ENCODE measurements around the gene SCO2. TPM values are rescaled to one million over a fixed set of nuclear protein-coding genes. Genes with fewer than 3 reads are reported as not detected.

Gene SCO2
- total RNA-seq, 3 donors from 2014 or later (not counting 1 experiment from before 2014, with no cell fraction given) = 2.8 to 13.5 (median 8.4) TPM

DNA sequence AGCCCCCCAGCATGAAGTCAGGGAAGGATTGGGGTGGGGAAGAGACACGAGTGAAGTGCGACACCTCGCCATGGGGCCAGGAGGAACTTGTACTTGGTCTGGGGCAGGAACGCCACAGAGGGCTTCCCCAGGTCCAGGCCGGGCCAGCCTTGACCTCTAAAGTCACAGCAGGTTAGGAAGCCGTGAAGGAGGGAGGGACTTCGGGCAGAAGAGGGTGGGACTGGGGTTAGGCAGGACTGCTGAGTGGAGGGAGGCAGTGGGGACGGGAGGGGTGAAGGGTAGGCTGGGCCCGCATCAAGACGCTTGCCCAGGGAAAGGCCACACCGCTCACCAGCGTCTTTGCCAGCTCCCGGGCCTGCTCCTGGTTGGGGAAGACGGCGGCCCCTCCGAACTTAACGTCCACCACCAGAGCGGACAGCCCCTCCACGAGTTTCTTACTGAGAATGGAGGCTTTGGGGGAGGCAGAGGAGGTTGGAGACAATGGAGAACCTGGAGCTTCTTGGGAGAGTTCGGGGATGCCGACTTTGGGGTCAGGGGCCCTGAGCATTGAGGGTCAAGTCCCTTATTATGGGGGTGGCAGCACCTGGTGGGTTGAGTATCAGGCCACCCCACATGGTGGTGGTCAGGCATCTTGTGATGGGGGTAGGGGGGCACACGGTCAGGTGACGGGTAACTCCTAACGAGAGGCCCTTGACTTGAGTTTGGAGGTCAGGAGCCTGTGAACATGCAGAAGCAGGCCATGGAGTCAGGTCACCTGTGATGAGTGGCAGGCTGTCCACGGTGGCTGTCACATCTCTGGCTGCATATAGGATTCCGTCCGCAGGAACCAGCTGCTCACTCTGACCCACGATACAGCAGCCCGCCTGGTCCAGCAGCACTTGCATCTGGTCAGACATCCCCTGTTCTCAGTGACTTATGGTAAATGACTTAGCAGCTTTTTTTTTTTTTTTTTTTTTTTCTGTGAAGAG lies 1.7 kb upstream of the SCO2 start:
- ATAC-seq = peak in 1 of 3 donors; percentile 3
- H3K36me3 Mint-ChIP-seq = no peaks in the 10 kb centered on the region
- H3K9me3 ChIP-seq (ENCODE audit: control insufficient read depth, insufficient read depth, low read length) = no peaks in the 10 kb centered on the region
- no peaks in the 10 kb centered on the region for H3K27me3 ChIP-seq (ENCODE audit: control insufficient read depth, insufficient read depth, low read length)
- peak overlapping the region; percentile 84 to 91 for H3K27ac Mint-ChIP-seq
- peak overlapping the region; percentile 83 for H3K4me3 Mint-ChIP-seq
- 30% methylated on average over 29 of the region's 29 CpGs for WGBS (ENCODE audit: insufficient coverage)
- H3K4me1 Mint-ChIP-seq = peaks cover 26 to 41% of the 10 kb centered on the region in 2 donors
- H3K27me3 Mint-ChIP-seq (ENCODE audit: low read depth in 2 of 2) = peaks cover 0 to 6% of the 10 kb centered on the region in 2 donors
- peak overlapping the region; percentile 76 for H3K4me3 ChIP-seq (ENCODE audit: low read length)
- intact Hi-C loops (cut with micrococcal nuclease) = loop anchor here (5.0 kb wide), 1 partner anchor 35 kb away; the partner anchor contains the start of gene SYCE3
- no peaks in the 10 kb centered on the region for H3K9me3 Mint-ChIP-seq
- peaks cover 15% of the 10 kb centered on the region for H3K36me3 ChIP-seq (ENCODE audit: control insufficient read depth, insufficient read depth, low read length)
- peaks cover 65% of the 10 kb centered on the region for H3K4me1 ChIP-seq (ENCODE audit: control insufficient read depth, insufficient read depth, low read length)
- TF ChIP-seq, protein P1, sequence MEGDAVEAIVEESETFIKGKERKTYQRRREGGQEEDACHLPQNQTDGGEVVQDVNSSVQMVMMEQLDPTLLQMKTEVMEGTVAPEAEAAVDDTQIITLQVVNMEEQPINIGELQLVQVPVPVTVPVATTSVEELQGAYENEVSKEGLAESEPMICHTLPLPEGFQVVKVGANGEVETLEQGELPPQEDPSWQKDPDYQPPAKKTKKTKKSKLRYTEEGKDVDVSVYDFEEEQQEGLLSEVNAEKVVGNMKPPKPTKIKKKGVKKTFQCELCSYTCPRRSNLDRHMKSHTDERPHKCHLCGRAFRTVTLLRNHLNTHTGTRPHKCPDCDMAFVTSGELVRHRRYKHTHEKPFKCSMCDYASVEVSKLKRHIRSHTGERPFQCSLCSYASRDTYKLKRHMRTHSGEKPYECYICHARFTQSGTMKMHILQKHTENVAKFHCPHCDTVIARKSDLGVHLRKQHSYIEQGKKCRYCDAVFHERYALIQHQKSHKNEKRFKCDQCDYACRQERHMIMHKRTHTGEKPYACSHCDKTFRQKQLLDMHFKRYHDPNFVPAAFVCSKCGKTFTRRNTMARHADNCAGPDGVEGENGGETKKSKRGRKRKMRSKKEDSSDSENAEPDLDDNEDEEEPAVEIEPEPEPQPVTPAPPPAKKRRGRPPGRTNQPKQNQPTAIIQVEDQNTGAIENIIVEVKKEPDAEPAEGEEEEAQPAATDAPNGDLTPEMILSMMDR (IDR thresholded peaks at IDR 0.05) = no peak
- DNase-seq = peak in 1 of 2 donors; percentile 58
- H3K27ac ChIP-seq (ENCODE audit: low read length) = peak overlapping the region; percentile 93

DNA sequence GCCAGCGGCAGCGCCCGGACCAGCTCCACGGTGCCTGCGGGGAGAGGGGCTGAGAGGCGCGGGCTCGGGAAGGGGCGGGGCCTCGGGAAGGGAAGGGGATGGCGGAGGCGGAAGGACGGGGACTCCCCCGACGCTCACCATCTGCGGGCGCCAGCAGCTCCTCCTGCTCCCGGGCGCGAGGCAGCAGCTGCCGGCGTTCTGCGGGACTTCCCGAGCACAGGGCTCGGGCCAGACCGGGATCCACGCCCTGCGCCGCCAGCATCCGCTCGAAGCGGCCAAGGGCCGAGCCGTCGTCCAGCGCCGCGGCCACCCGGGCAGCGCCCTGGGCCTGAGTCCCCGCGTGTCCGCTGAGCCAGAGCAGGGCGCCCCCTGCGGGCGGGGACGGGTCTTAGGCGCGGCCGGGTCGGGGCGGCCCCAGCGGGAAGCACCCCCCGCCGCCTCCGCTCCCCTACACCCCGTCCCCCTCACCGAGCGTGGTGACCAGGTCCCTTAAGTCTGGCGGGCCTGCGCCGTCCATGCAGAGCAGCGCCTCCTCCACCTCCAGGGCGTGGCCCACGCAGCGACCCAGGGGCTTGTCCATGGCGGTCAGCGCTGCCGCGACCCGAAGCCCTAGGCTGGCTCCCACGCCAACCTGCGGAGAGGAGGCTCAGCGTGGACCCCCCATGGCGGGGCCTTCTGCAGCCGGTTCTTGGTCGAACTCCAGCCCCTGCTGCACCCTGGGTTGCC lies 873 bp upstream of the SCO2 start:
- Histone ChIP-seq H3K27me3 (ENCODE audit: control insufficient read depth, insufficient read depth, low read length) (no peaks in the 10 kb centered on the region), H3K4me1 (ENCODE audit: control insufficient read depth, insufficient read depth, low read length) (peaks cover 57% of the 10 kb centered on the region), H3K36me3 (ENCODE audit: control insufficient read depth, insufficient read depth, low read length) (peaks cover 23% of the 10 kb centered on the region), H3K4me3 (ENCODE audit: low read length) (peak overlapping the region; percentile 76), H3K27ac (ENCODE audit: low read length) (peak overlapping the region; percentile 93), H3K9me3 (ENCODE audit: control insufficient read depth, insufficient read depth, low read length) (no peaks in the 10 kb centered on the region)
- DNase-seq = peak; percentile 79 to 92
- H3K4me1 Mint-ChIP-seq = peaks cover 26 to 39% of the 10 kb centered on the region in 2 donors
- intact Hi-C loops (cut with micrococcal nuclease) = loop anchor here (5.0 kb wide), 1 partner anchor 36 kb away; the partner anchor contains the start of gene SYCE3
- no peaks in the 10 kb centered on the region for H3K9me3 Mint-ChIP-seq
- TF ChIP-seq, protein P1 (IDR thresholded peaks at IDR 0.05) = peak; percentile 84
- H3K36me3 Mint-ChIP-seq = no peaks in the 10 kb centered on the region
- H3K4me3 Mint-ChIP-seq = peak overlapping the region; percentile 90
- peaks cover 0 to 6% of the 10 kb centered on the region in 2 donors for H3K27me3 Mint-ChIP-seq (ENCODE audit: low read depth in 2 of 2)
- H3K27ac Mint-ChIP-seq = peak overlapping the region; percentile 84 to 91
- WGBS (ENCODE audit: insufficient coverage) = under 1% methylated on average over 77 of the region's 77 CpGs
- ATAC-seq = peak; percentile 46 to 61 (median 52)

DNA sequence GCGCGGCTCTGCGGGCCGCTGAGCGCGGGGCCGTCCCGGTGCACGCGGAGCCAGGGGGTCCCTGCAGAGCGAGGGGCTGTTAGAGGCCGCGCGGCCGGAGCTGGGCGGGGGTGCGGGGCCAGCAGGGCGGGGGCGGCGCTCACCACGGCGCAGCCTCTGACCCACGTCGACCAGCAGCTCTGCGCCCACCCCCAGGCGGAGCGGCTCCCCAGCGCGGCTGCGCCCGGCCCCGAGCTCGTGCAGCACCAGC lies 385 bp upstream of the SCO2 start:
- H3K27ac ChIP-seq (ENCODE audit: low read length) = peak overlapping the region; percentile 60
- Mint-ChIP-seq H3K27me3 (ENCODE audit: low read depth in 2 of 2) (peaks cover 0 to under 1% of the 10 kb centered on the region in 2 donors), H3K4me3 (peak overlapping the region; percentile 90), H3K4me1 (peaks cover 26 to 34% of the 10 kb centered on the region in 2 donors), H3K36me3 (no peaks in the 10 kb centered on the region), H3K27ac (peak overlapping the region; percentile 84 to 91), H3K9me3 (no peaks in the 10 kb centered on the region)
- DNase-seq (no peak), ATAC-seq (no peak)
- H3K4me1 ChIP-seq (ENCODE audit: control insufficient read depth, insufficient read depth, low read length) = peaks cover 53% of the 10 kb centered on the region
- no peaks in the 10 kb centered on the region for H3K9me3 ChIP-seq (ENCODE audit: control insufficient read depth, insufficient read depth, low read length)
- 0% methylated on average over 33 of the region's 33 CpGs for WGBS (ENCODE audit: insufficient coverage)
- intact Hi-C loops (cut with micrococcal nuclease) = loop anchor here (1.0 to 5.0 kb wide), 2 partner anchors 17 to 37 kb away; partner anchors contain the start of genes NCAPH2 and SYCE3
- no peaks in the 10 kb centered on the region for H3K27me3 ChIP-seq (ENCODE audit: control insufficient read depth, insufficient read depth, low read length)
- TF ChIP-seq, protein P1 (IDR thresholded peaks at IDR 0.05) = no peak
- H3K4me3 ChIP-seq (ENCODE audit: low read length) = peak overlapping the region; percentile 42
- peaks cover 23% of the 10 kb centered on the region for H3K36me3 ChIP-seq (ENCODE audit: control insufficient read depth, insufficient read depth, low read length)
